Parathyroid adenoma (tissue), 2 donors: ENCODE results near the gene DNAJC16.

Experiments
- H2AFZ ChIP-seq: fragments of 300-600 bp; sonication (generic); one replicate; pipeline ENCODE4 v1.7.0; 2017; ENCODE audit warnings: antibody characterized with exemption, mild to moderate bottlenecking
- H3K27ac ChIP-seq: fragments of 300-600 bp; sonication (generic); one replicate; pipeline ENCODE4 v1.7.0; 2017
- H3K27me3 ChIP-seq: fragments of 300-600 bp; sonication (generic); one replicate; pipeline ENCODE4 v1.7.0; 2017; ENCODE audit warnings: low read length; ENCODE audit not compliant: control insufficient read depth, insufficient read depth
- H3K36me3 ChIP-seq: fragments of 300-600 bp; sonication (generic); one replicate; pipeline ENCODE4 v1.7.0; 2017; ENCODE audit warnings: low read length; ENCODE audit not compliant: control insufficient read depth, insufficient read depth
- H3K4me1 ChIP-seq: fragments of 300-600 bp; sonication (generic); one replicate; pipeline ENCODE4 v1.7.0; 2017; ENCODE audit warnings: control low read depth
- H3K4me2 ChIP-seq: fragments of 300-600 bp; sonication (generic); one replicate; pipeline ENCODE4 v1.7.0; 2017; ENCODE audit warnings: low read length
- H3K4me3 ChIP-seq: fragments of 300-600 bp; sonication (generic); one replicate; pipeline ENCODE4 v1.7.0; 2017; ENCODE audit warnings: low read depth, low read length
- H3K79me2 ChIP-seq: fragments of 300-600 bp; sonication (generic); one replicate; pipeline ENCODE4 v1.7.0; 2017; ENCODE audit warnings: control low read depth
- H3K9ac ChIP-seq: fragments of 300-600 bp; sonication (generic); one replicate; pipeline ENCODE4 v1.7.0; 2017; ENCODE audit warnings: mild to moderate bottlenecking
- H3K9me3 ChIP-seq: fragments of 300-600 bp; sonication (generic); one replicate; pipeline ENCODE4 v1.7.0; 2017; ENCODE audit warnings: low read length; ENCODE audit not compliant: control insufficient read depth
- CTCF ChIP-seq: fragments of 300-600 bp; sonication (generic); IDR thresholded peaks from one replicate; pipeline ENCODE4 v1.7.0; 2017; ENCODE audit warnings: antibody characterized with exemption, mild to moderate bottlenecking
- donor health status: primary hyperparathyroidism.

Gene DNAJC16

GRCh38 chr1:15622712-15623373, 96.2 kb downstream of the DNAJC16 start:
- no peak overlapping the region for H3K4me2 ChIP-seq
- no peak for TF ChIP-seq CTCF
- no peak overlapping the region for H2AFZ ChIP-seq
- peaks cover 16% of the 10 kb centered on the region for H3K4me1 ChIP-seq
- H3K27ac ChIP-seq = no peak overlapping the region
- no peaks in the 10 kb centered on the region for H3K36me3 ChIP-seq
- no peak overlapping the region for H3K4me3 ChIP-seq
- no peaks in the 10 kb centered on the region for H3K27me3 ChIP-seq
- no peak overlapping the region for H3K9ac ChIP-seq
- no peaks in the 10 kb centered on the region for H3K9me3 ChIP-seq
- peaks cover 40% of the 10 kb centered on the region for H3K79me2 ChIP-seq

GRCh38 chr1:15623435-15623834, 96.8 kb downstream of the DNAJC16 start:
- H3K27ac ChIP-seq = no peak overlapping the region
- H3K9me3 ChIP-seq = no peaks in the 10 kb centered on the region
- H2AFZ ChIP-seq = no peak overlapping the region
- no peak overlapping the region for H3K4me3 ChIP-seq
- H3K27me3 ChIP-seq = no peaks in the 10 kb centered on the region
- no peak for TF ChIP-seq CTCF
- H3K4me1 ChIP-seq = peaks cover 16% of the 10 kb centered on the region
- H3K4me2 ChIP-seq = no peak overlapping the region
- no peak overlapping the region for H3K9ac ChIP-seq
- H3K36me3 ChIP-seq = no peaks in the 10 kb centered on the region
- H3K79me2 ChIP-seq = peaks cover 40% of the 10 kb centered on the region

GRCh38 chr1:15624133-15624714, 97.6 kb downstream of the DNAJC16 start:
- no peak overlapping the region for H3K9ac ChIP-seq
- no peaks in the 10 kb centered on the region for H3K9me3 ChIP-seq
- no peaks in the 10 kb centered on the region for H3K36me3 ChIP-seq
- peaks cover 14% of the 10 kb centered on the region for H3K4me1 ChIP-seq
- H2AFZ ChIP-seq = no peak overlapping the region
- no peaks in the 10 kb centered on the region for H3K27me3 ChIP-seq
- H3K79me2 ChIP-seq = peaks cover 45% of the 10 kb centered on the region
- no peak overlapping the region for H3K4me3 ChIP-seq
- no peak for TF ChIP-seq CTCF
- no peak overlapping the region for H3K27ac ChIP-seq
- no peak overlapping the region for H3K4me2 ChIP-seq

GRCh38 chr1:15625056-15625917, 98.6 kb downstream of the DNAJC16 start:
- H3K36me3 ChIP-seq = no peaks in the 10 kb centered on the region
- H3K4me3 ChIP-seq = no peak overlapping the region
- H2AFZ ChIP-seq = no peak overlapping the region
- no peak overlapping the region for H3K4me2 ChIP-seq
- peaks cover 41% of the 10 kb centered on the region for H3K79me2 ChIP-seq
- no peaks in the 10 kb centered on the region for H3K27me3 ChIP-seq
- no peak for TF ChIP-seq CTCF
- H3K9ac ChIP-seq = no peak overlapping the region
- H3K4me1 ChIP-seq = peaks cover 8% of the 10 kb centered on the region
- no peaks in the 10 kb centered on the region for H3K9me3 ChIP-seq
- H3K27ac ChIP-seq = no peak overlapping the region
